Fibroblast of upper back skin (primary cell): ENCODE measurements around the gene F12.

Experiments used
- DNase-seq: peaks from one replicate; pipeline ENCODE4 v3.0.0-alpha.2; 2013

The F12 gene

DNA sequence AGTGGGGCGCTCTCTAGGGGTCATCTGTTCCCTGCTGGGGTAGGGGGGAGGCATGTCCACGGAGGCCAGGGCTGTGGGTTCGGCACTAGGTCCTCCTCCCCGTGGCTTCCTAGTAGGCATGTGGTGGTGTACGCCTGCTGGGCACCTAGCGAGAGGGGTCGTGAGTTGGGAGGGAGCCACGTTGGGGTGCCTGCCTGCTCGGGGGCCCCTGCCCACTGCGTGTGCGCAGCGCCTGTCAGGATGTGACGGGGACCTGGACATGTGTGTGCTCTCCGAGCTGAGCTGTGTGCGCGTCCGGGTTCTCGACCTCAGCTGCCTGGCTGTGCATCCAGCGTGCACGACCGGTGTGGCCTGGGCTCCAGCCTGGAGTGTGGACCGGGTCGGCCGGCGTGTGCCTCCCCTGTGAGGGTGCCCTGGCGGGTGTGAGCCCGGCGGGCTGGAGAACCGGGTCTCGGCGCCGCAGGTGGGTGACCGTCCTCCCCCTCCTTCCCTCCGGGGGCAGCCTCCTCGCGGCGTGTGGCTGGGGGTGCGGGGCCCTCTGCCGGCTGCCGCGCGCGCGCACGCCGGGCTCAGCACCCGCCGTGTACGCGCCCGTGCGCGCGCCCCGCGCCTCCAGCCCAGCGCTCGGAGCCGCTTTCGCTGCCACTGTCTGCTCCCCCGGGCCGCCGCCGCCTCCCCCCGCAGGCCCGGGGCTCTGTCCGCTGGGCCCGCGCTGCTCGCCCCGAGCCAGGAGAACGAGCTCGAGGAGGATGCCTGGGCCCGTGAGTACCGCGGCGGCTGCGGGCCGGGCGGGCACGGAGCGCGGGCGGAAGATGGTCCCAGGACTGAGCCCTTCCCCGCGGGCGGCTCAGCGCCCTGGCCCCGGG, 37.1 kb upstream of the F12 start, which contains the start of gene PRR7:
Gene PRR7, plus strand, starts transcription at position 615 of the 866 bp plus-strand sequence. CDS start 8,254 bp downstream, outside the sequence.
- peak; percentile 57 for DNase-seq

DNA sequence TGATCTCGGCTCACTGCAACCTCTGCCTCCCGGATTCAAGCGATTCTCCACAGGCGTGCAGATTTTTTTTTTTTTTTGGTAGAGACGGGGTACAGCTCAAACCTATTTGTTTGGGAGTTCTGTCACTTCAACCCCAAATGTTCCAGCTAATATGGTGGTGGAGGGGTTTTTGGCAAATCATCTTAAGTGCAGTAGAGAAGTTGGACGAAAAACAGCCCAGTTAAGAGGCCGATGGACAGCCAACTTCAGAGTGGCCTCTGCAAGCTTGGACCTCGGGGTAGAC, 36.5 kb upstream of the F12 start:
- DNase-seq = no peak

DNA sequence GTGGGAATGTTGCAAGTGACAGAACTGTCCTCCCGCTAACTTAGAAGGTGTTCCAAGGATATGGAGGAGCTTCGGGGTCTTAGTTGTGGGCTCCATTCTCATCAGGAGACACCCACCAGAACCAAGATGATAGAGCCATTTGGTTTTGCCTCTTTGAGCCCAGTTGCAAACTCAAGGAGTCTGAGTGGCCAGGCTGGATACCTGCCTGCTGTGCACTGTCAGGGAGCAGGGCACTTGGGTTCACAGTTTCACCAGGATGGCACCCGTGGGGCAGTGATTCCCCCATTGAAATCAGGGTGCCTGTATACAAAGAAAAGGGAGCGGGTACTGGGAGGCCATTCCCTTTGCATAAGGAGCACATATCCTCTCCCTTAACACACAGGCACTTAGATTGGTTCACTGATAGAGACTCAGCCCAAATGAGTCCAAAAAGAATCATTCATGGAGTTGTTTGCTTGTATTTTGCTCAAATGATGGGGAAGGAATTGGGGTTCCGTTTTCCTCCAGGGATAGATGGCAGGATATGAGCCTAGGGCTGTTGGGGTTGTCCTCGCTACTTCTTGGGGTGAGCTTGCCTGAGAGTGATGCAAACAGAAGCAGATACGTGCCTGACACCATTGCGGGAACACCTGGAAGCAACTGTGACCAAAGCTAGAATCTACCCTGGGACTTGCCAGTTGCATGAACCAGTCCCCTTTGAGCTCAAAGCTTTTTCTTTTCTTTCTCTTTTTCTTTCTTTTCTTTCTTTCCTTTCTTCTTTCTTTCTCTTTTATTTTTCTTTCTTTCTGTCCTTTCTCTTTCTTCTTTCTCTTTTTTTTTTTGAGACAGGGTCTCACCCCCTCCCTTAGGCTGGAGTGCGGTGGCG, 35.9 kb upstream of the F12 start:
- DNase-seq = no peak

DNA sequence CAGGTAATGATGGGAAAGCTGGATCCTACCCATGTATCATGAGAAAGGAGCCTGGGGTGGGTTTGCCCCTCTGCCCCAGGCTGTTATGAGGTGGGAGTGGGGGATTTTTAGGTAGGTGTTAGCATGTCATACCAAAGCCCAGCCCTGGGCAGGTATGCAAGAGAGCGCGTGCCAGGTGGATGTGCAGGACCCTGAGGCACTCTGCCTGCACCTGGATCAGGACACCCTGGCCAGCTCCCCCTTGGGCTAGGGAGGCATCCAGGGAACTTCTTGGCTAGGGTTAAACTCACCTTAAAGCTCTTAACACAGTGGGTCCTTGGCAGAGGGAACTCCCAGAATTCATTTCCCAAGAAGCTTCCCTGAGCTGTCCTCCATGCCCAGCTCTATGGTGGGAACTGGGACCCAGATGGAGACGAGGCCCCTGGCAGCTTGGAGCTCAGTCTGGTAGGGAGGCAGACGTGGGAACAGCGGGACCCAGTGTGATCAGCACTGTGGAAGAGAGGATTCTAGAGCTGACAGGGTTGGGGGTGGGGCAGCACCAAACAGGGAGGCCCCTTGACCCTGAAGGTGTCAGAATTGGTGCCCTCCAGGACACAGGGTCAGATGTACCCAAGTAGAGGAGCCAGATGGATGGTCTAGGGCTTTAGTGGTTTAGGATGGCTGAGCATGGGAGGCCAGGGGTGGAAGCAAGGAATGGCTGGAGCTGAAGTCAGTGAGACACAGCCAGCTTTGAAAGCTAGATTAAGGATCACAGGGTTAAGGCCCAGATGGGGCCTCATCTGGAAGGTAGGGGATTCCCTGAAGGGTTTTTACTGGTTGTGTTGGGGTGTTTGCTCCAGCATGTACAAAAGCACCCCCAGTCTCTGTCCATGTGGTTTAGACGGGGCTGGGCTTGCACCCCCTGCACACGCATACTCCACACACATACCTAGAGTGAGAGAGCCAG, 35.0 kb upstream of the F12 start:
- no peak for DNase-seq

GRCh38 chr5:177443144-177443983, 34.0 kb upstream of the F12 start:
- no peak for DNase-seq

- DNase-seq = no peak
These were observed 32.9 kb upstream of the F12 start for GRCh38 chr5:177442066-177442826.

DNA sequence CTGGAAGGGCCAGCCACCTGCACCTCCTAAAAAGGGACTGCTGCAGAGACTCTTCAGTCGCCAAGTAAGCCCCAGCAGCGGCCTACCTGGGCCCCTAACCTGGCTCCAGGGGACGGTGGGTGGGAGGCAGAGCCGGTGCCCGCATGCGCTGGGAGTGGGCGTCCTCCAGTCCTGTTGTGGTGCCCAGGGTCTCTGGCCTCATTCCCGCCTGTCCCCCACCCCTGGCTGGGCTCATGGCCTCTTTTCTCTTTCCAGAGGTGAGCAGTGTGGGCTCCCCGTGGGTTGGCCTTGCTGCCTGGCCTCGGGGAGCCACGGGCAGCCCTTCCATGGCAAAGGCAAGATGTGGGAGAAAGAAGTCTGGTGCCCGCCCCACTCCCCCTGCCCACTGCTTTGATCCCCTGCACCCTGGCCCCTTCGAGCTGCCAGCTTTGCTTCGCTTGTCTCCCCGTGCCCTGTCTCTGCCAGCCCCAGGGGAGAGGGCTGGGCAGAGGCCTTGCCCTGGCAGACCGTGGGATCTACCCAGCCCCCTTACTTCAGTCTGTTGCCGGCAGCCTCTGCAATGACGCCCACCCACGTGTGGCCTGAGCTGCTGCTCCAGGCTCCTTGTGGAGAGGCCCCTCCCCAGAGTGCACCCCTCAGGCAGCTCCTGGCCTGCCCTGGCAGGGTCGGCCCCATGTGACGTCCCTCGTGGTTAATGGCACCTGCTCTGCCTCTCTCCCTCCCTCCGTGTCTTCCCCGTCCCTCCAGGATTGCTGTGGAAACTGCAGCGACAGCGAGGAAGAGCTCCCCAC, 31.8 kb upstream of the F12 start:
- no peak for DNase-seq

DNA sequence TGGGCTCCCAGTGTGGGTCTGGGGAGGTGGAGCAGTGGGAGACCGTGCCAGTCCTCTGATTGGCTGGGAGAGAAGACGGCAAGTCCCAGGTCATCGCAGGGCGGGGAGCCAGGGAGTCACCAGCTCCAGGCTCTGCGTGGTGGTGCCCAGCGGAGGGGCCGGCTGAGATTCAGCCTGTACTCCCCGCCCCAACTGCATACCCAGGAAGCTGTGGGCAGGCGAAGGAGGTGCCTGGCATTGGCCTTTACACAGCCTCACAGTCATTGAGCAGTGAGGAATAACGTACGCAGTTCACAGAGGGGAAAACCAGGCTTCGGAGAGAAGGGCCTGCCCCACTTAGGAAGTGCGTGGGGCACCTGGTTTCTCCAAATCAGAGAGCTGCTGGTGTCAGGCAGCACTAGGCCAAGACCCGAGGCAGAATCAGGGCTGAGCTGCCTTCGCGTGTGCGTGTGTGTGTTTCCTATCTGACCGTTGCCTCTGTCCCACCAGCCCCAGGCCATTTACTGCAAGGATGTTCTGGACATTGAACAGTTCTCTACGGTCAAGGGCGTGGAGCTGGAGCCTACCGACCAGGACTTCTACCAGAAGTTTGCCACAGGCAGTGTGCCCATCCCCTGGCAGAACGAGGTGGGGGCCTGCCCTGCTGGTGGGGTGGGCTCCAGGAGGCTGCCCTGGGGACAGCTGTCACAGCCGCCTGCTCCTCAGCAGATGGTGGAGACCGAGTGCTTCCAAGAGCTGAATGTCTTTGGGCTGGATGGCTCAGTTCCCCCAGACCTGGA, 31.0 kb upstream of the F12 start:
- DNase-seq = no peak

GRCh38 chr5:177439518-177440053, 30.2 kb upstream of the F12 start:
- DNase-seq = no peak

GRCh38 chr5:177438468-177438867, 29.1 kb upstream of the F12 start:
- DNase-seq = no peak

DNA sequence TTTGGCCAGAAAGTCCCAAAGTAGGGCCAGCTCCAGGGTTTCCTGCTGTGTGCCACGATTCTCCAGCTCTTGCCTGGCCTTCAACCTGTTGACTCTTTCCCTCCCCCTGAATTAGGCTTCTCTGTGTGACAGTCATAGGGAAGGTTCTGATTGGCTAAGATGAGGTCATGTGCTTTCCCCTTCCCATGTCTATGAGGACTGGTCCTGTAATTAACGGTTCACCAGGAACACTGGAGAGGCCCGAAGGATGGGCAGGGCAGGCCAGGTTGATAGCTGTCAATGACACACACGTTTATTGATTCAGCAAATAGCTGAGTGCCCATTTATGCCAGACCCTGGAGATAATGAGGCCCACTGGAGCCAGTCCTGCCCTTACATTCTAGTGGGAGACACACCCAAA, 28.3 kb upstream of the F12 start:
- DNase-seq = no peak

- no peak for DNase-seq
These were observed 26.6 kb upstream of the F12 start for GRCh38 chr5:177435847-177436536.

GRCh38 chr5:177434942-177435738, 25.8 kb upstream of the F12 start:
- no peak for DNase-seq

GRCh38 chr5:177434437-177434836, 25.1 kb upstream of the F12 start:
- DNase-seq = no peak

DNA sequence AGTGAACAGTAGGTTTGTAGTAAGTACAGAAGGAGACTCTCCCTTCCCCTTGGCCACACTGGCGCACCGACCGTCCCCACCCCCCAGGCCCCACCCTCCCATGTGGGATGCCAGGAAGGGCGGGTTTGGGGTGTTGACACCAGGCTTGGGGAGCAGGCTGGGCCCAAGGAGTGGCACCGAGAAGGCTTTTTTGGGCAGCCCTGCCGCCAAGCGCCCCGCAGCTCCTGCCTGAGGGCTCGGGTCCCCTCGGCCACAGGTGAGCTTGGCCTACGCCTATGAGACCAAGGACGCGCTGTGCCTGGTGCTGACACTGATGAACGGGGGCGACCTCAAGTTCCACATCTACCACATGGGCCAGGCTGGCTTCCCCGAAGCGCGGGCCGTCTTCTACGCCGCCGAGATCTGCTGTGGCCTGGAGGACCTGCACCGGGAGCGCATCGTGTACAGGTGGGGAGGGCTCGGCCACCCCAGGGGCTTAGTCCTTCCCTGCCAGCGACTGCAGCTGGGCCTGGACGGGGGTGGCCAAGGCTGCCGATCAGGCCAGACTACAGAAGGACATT, 24.4 kb upstream of the F12 start:
- no peak for DNase-seq

DNA sequence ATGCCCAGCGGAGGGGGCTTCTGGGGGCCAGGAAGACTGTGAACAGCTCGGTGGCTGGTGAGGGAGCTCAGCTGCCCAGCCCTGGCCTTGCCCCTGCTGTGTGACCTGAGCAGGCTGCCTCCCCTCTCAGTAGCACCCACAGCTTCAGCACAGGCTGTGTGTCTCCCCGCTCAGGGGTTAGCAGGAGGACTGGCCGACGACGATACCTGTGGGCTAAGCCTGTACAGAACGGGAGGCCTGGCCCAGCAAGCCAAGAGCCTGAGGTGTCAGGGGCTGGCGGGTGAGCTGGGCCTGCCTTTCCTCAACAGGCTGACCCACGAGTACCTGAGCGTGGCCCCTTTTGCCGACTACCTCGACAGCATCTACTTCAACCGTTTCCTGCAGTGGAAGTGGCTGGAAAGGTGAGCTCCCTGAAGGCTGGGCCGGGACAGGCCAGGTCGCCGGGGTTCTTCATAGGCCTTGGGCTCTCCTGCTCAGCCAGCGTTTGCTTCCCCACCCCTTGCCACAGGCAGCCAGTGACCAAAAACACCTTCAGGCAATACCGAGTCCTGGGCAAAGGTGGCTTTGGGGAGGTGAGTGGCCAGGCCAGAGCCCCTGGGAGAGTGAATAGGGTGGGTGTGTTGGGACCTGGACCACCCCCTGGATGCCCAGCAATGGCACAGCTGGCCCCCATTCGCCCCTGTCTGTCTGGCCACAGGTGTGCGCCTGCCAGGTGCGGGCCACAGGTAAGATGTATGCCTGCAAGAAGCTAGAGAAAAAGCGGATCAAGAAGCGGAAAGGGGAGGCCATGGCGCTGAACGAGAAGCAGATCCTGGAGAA, 23.7 kb upstream of the F12 start:
- DNase-seq = no peak
